Mammary epithelial cell (primary cell): Measurements from ENCODE around the gene CDCA8.

Experiments used
- CTCF ChIP-seq, 2 donors: IDR thresholded peaks in 1 of 2; conservative IDR thresholded peaks in 1 of 2; 2 replicates each; pipeline ENCODE4 v1.5.1; 2011 to 2012; ENCODE audit warnings: inconsistent platforms in 2 of 2, low read length in 2 of 2, mild to moderate bottlenecking in 2 of 2, control low read depth in 1 of 2, low read depth in 1 of 2; ENCODE audit not compliant: insufficient read depth in 1 of 2; ENCODE audit errors: extremely low read depth in 1 of 2
- EZH2 ChIP-seq: IDR thresholded peaks from 2 replicates; pipeline ENCODE4 v1.6.1; 2012; ENCODE audit warnings: low read length, inconsistent platforms, borderline replicate concordance

DNA sequence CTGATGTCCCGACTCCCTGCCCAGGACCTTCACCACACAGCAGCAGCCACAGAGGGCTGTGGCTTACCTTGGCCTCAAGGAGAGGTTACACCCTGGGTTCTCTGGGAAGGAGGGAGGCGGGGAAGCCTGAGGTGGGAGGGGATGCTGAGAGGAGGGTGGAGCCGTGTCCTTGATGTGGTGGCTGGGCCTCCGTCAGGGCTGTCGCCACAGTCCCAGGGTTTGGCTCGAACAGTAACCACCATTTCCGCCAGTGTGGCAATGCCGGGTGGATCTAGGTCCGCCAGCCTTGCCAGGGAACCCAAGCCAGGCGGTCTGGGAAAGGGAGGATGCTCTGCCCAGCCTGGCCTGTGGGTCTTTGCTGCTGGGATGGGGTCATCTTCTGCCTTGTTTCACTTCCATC, 18.4 kb upstream of the CDCA8 start:
- TF ChIP-seq EZH2 (no peak), CTCF (conservative IDR thresholded peaks at IDR 0.05 in 1 of 2, IDR thresholded peaks at IDR 0.05 in 1 of 2; ENCODE audit: extremely low read depth in 1 of 2, insufficient read depth in 1 of 2, low read depth in 1 of 2, low read length in 2 of 2) (no peak)
